ENCODE data around the gene CPNE8.

The CPNE8 gene

GRCh38 chr12:38905480-38906351 lies at the start of gene CPNE8:
TSS of gene CPNE8 (minus strand) at chr12:38905591. CDS start at chr12:38905534, 57 bp downstream.
- FAIRE-seq, result peak; percentile 86
- DNase-seq (ENCODE audit: low spot score), result peak; percentile 89

DNA sequence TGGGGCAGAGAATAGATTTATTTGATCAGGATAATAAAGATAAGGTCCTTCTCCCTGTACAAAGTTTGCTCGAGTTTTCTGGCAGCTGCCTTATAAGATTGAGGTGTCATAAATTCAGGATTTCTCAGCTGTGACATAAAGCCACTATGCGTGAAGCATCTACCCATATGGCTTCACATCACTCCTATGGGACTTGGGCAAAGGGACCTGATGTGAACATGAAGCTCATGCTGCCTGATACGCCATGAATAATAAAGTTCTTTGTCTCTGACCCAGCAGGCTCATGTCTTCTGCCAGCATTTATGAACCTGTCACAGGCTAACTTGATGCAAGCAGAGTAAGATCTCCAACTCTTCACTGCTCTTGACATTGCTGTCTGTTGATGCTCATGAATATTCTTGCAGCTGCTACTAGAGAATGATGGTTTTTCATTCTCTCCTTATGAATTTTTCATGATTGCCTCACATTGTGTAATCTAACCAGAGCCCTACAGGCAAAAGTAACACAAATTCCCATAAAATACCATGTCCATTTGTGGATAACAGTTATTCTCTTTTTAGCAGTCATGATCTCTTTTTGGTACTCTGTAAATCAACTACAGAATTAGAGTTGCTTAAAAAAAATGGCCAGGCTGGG lies 49.0 kb upstream of the CPNE8 start:
- no peak for FAIRE-seq
- no peak for DNase-seq (ENCODE audit: low spot score)

DNA sequence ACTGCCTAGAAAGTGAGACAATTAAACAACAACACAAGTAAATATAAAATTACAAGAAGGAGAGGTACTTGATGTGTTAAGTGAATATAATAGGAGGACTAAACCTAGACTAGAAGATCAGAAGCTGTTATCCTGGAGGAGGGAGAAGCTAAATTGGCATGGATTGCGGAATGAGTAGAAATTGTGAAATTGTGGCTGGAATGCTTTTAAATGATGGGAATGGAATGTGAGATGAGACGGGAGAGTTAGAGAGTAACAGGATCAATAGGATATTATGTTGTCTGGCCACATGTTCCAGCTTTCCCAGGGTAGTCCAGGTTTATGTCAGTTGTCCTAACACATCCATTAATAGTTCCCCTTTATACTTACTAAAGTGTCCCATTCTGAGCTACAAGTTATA lies 44.0 kb upstream of the CPNE8 start:
- FAIRE-seq, result no peak
- no peak for DNase-seq (ENCODE audit: low spot score)

GRCh38 chr12:38934686-38935085 lies 29.3 kb upstream of the CPNE8 start:
- FAIRE-seq (no peak), DNase-seq (ENCODE audit: low spot score) (no peak)

DNA sequence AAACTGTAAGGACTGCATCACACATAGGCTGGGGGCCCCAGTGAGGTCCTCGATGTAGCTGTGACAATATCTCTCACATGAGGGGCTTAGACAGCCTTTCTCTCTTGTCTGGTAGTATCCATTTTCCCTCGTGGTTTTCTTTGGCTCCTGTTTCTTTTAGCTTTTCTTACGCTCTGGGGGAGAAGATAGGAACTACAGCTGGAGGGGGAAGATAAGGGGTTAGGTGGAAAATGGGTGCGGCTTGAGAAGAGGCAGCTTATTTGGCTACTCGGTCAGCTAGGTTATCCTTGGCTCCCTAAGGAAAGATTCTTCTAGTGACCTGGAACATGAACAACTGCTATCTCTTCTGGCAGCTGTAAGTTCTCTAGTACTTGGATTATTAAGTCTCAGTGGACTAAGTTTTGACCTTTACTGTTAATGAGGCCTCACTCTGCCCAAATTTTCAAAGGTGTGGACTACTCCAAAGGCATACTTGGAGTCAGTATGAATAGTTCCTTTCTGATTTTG lies 28.7 kb upstream of the CPNE8 start:
- DNase-seq (ENCODE audit: low spot score) (no peak), FAIRE-seq (no peak)

DNA sequence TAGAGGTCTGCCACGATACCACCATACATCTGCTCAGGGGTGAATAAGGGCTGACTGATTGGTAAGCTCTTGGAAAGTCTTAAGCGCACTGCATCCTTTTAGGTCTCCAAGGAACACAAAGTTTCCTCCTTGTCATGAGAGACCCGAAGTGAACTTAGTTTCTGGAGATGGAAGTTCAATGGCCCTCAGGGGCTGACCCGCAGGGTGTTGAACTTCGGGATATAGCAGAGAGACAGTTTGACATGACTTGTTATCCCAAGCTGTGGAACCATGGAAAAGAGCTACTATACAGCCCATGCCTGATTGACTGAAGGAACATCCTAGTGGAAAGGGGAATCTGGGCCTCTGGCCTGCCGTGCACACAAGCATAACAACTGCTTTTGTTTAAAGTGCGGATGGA lies 26.9 kb upstream of the CPNE8 start:
- no peak for FAIRE-seq

DNA sequence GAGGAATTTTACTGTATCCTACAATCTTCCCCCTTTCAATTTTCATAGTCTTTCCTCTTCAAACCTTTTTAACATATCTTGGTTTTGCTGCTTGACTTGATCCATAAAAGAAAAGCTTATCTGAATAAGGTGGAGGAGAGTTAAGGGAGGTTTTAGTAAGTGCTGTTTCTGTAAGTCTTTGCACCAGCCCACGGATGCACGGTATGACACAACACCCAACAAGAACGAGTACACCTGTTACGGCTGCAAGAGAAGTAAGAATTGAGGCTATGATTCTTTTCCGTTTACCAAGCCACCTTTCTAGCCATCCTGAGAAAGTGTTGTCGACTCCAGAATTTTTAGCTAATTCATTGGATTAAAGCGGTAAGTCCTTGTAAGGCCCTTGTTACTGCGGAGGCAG lies 26.1 kb upstream of the CPNE8 start:
- FAIRE-seq (no peak), DNase-seq (ENCODE audit: low spot score) (no peak)

More for the DNA sequence above, 26.9 kb upstream of the CPNE8 start:
- DNase-seq (ENCODE audit: low spot score), result no peak

GRCh38 chr12:38930990-38931389 lies 25.6 kb upstream of the CPNE8 start:
- DNase-seq (ENCODE audit: low spot score), result no peak
- FAIRE-seq, result no peak

GRCh38 chr12:38926501-38926900 lies 21.1 kb upstream of the CPNE8 start:
- FAIRE-seq (no peak), DNase-seq (ENCODE audit: low spot score) (no peak)

GRCh38 chr12:38921025-38921677 lies 15.8 kb upstream of the CPNE8 start:
- DNase-seq (ENCODE audit: low spot score), result peak; percentile 51
- FAIRE-seq, result no peak

- DNase-seq (ENCODE audit: low spot score), result peak; percentile 56
- no peak for FAIRE-seq
Observed at GRCh38 chr12:38919191-38919590, 13.8 kb upstream of the CPNE8 start.

DNA sequence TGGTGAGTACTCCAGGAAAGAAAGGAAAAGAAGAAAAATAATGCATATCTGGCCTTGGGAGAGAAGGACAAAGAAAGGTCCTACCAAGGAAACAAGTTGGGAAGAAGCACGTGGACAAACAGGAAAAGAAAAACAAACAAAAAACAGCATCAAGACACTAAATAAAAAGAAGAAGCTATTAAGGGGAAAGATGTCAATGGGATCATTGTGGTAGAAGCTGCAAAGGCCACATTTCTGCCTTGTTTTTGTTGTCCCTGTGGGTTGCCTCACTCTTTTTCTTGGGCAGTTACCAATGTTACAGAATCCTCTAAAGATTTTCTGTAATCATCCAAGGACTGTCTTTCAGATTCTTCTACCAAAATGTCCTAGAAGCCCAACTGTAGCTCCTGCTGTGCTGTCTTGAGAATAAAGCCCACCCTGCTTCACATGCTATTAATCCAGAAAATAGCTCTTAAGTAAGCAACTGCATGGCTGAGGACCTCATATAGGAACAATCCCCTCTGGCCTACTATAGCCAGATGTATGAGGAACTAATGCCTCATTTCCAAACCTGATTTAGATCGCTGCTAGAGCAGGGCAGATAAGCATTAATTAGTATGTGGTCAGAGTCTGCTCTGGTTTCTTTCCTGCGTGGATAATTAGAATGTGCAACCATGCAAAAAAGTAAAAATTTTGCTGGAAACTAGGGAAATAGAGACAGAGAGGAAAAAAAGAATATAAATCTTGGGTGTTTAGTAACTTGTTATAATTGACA lies 10.2 kb upstream of the CPNE8 start:
- DNase-seq (ENCODE audit: low spot score), result no peak

GRCh38 chr12:38912116-38912515 lies 6.7 kb upstream of the CPNE8 start:
- no peak for FAIRE-seq

More for the DNA sequence above, 10.2 kb upstream of the CPNE8 start:
- no peak for FAIRE-seq

DNA sequence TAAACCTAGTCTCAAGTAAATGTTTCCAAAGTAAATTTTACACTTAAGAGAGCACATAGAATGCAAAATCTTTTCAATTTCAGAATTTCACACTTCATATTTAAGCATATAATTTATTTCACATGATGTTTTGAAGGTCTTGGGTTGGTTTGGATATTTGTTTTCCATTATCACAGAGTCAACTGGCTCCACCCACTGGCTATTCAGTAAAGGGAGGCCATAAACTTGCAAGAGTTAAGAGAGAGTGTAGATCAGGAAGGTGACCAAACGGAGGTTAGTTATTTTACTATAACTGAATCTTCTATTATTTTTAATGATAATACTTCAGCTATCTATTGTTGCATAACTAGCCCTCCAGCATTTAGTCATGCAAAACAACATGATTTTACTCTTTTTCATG lies 6.2 kb upstream of the CPNE8 start:
- DNase-seq (ENCODE audit: low spot score) (no peak), FAIRE-seq (no peak)

More at GRCh38 chr12:38912116-38912515, 6.7 kb upstream of the CPNE8 start:
- no peak for DNase-seq (ENCODE audit: low spot score)

DNA sequence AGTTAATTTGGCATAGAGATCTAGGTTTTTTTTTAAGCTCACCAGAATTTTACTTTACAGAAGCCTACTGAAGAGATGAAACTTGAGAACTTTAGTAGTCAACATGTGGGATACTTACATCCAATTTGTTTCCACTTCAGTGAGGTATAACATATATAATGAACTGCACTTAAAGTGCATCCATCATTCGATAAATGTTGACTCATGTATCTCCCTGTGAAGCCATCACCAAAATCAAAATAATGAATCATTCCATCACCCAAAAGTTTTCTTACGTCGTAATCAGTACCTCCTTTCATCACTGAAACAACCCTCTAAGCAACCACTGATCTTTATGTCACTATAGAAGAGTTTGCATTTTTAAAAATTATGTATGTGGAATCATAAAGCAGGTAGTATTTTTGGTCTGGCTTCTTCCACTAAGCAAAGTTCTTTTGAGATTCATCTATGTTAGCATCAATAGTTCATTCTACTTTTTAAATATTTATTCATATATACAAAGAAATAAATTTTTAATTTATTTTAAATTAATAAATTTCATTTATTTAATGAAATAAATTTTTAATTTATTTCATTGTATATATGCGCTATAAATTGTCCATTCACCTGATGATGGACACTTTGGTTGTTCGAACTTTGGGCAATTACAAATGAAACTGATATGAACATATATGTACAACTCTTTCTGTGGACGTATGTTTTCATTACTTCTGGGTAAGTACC lies 2.0 kb upstream of the CPNE8 start:
- FAIRE-seq (no peak), DNase-seq (ENCODE audit: low spot score) (no peak)

GRCh38 chr12:38906482-38907200 lies 1.2 kb upstream of the CPNE8 start:
- DNase-seq (ENCODE audit: low spot score), result peak; percentile 91
- FAIRE-seq, result peak; percentile 70

- DNase-seq (ENCODE audit: low spot score) (peak; percentile 87), FAIRE-seq (no peak)
Observed at GRCh38 chr12:38904537-38905479, 583 bp downstream of the CPNE8 start.

- FAIRE-seq, result no peak
- no peak for DNase-seq (ENCODE audit: low spot score)
Observed at GRCh38 chr12:38903596-38903995, 1.8 kb downstream of the CPNE8 start.
